ENCODE results near the gene HAGHL. TPM values are rescaled to one million over a fixed set of nuclear protein-coding genes. Genes with fewer than 3 reads are reported as not detected.
"Not testable (repeated sequence)": the region's sequence is repeated elsewhere in the genome, so short reads cannot be mapped to it uniquely, and the experiment has no call there.

HAGHL gene
- polyA plus RNA-seq, 1 donor = 9.1 TPM

GRCh38 chr16:736936-737481, 10.1 kb downstream of the HAGHL start:
- no peak for DNase-seq
- peaks cover 56% of the 10 kb centered on the region for H3K36me3 ChIP-seq (ENCODE audit: control insufficient read depth, insufficient read depth, low read length)
- no peak overlapping the region for H3K4me3 ChIP-seq (ENCODE audit: low read length)

GRCh38 chr16:739560-740458, 12.9 kb downstream of the HAGHL start:
- H3K27me3 ChIP-seq (ENCODE audit: control insufficient read depth, insufficient read depth, low read length) = no peaks in the 10 kb centered on the region
- peaks cover 10% of the 10 kb centered on the region for H3K4me1 ChIP-seq (ENCODE audit: control insufficient read depth, insufficient read depth, low read length)
- peak overlapping the region; percentile 66 for H3K27ac ChIP-seq (ENCODE audit: low read length)
- WGBS (ENCODE audit: insufficient coverage, low lambda C conversion rate) = no CpG with 5 or more reads among the region's 38 CpGs
- H3K36me3 ChIP-seq (ENCODE audit: control insufficient read depth, insufficient read depth, low read length) = peaks cover 33% of the 10 kb centered on the region
- H3K9me3 ChIP-seq (ENCODE audit: control insufficient read depth, low read depth, low read length) = no peaks in the 10 kb centered on the region
- DNase-seq = peak in 1 of 2 donors; percentile 60
- peak overlapping the region; percentile 99 for H3K4me3 ChIP-seq (ENCODE audit: low read length)

More at GRCh38 chr16:736936-737481, 10.1 kb downstream of the HAGHL start:
- Histone ChIP-seq H3K27me3 (ENCODE audit: control insufficient read depth, insufficient read depth, low read length) (no peaks in the 10 kb centered on the region), H3K27ac (ENCODE audit: low read length) (no peak overlapping the region), H3K9me3 (ENCODE audit: control insufficient read depth, low read depth, low read length) (no peaks in the 10 kb centered on the region), H3K4me1 (ENCODE audit: control insufficient read depth, insufficient read depth, low read length) (peaks cover 10% of the 10 kb centered on the region)
- no CpG with 5 or more reads among the region's 29 CpGs for WGBS (ENCODE audit: insufficient coverage, low lambda C conversion rate)

- no CpG with 5 or more reads among the region's 22 CpGs for WGBS (ENCODE audit: insufficient coverage, low lambda C conversion rate)
- H3K36me3 ChIP-seq (ENCODE audit: control insufficient read depth, insufficient read depth, low read length) = peaks cover 27% of the 10 kb centered on the region
- H3K9me3 ChIP-seq (ENCODE audit: control insufficient read depth, low read depth, low read length) = no peaks in the 10 kb centered on the region
- H3K4me3 ChIP-seq (ENCODE audit: low read length) = peak overlapping the region; percentile 99
- peaks cover 10% of the 10 kb centered on the region for H3K4me1 ChIP-seq (ENCODE audit: control insufficient read depth, insufficient read depth, low read length)
- H3K27me3 ChIP-seq (ENCODE audit: control insufficient read depth, insufficient read depth, low read length) = no peaks in the 10 kb centered on the region
- DNase-seq = no peak
- peak overlapping the region; percentile 66 for H3K27ac ChIP-seq (ENCODE audit: low read length)
Measured at GRCh38 chr16:740459-740763, 13.5 kb downstream of the HAGHL start.

- Histone ChIP-seq H3K36me3 (ENCODE audit: control insufficient read depth, insufficient read depth, low read length) (peaks cover 23% of the 10 kb centered on the region), H3K27ac (ENCODE audit: low read length) (peak within 1 kb of the TSS; percentile 83), H3K4me1 (ENCODE audit: control insufficient read depth, insufficient read depth, low read length) (peaks cover 10% of the 10 kb centered on the region), H3K4me3 (ENCODE audit: low read length) (peak within 1 kb of the TSS; percentile 99), H3K9me3 (ENCODE audit: control insufficient read depth, low read depth, low read length) (no peaks in the 10 kb centered on the region), H3K27me3 (ENCODE audit: control insufficient read depth, insufficient read depth, low read length) (no peaks in the 10 kb centered on the region)
- DNase-seq = peak; percentile 89 to 95
- WGBS (ENCODE audit: insufficient coverage, low lambda C conversion rate) = no CpG with 5 or more reads among the region's 79 CpGs
Measured at GRCh38 chr16:740764-741505, 14.0 kb downstream of the HAGHL start, which contains the start of gene CIAO3. CIAO3 (minus strand) TSS chr16:740997; CDS start chr16:740985, 12 bp downstream.

- no peak overlapping the region for H3K4me3 ChIP-seq (ENCODE audit: low read length)
- H3K27ac ChIP-seq (ENCODE audit: low read length) = no peak overlapping the region
- H3K27me3 ChIP-seq (ENCODE audit: control insufficient read depth, insufficient read depth, low read length) = no peaks in the 10 kb centered on the region
- WGBS (ENCODE audit: insufficient coverage, low lambda C conversion rate) = 100% methylated on average over 4 of the region's 15 CpGs
- no peak for DNase-seq
- H3K9me3 ChIP-seq (ENCODE audit: control insufficient read depth, low read depth, low read length) = no peaks in the 10 kb centered on the region
- H3K4me1 ChIP-seq (ENCODE audit: control insufficient read depth, insufficient read depth, low read length) = peaks cover 10% of the 10 kb centered on the region
- peaks cover 12% of the 10 kb centered on the region for H3K36me3 ChIP-seq (ENCODE audit: control insufficient read depth, insufficient read depth, low read length)
Measured at GRCh38 chr16:741986-742629, 15.2 kb downstream of the HAGHL start.

GRCh38 chr16:742894-743293, 16.0 kb downstream of the HAGHL start:
- not testable (repeated sequence) for H3K36me3 ChIP-seq (ENCODE audit: control insufficient read depth, insufficient read depth, low read length); H3K4me3 ChIP-seq (ENCODE audit: low read length); DNase-seq; H3K27me3 ChIP-seq (ENCODE audit: control insufficient read depth, insufficient read depth, low read length); H3K9me3 ChIP-seq (ENCODE audit: control insufficient read depth, low read depth, low read length); H3K27ac ChIP-seq (ENCODE audit: low read length)
- WGBS (ENCODE audit: insufficient coverage, low lambda C conversion rate) = 59% methylated on average over 2 of the region's 14 CpGs
- peaks cover 10% of the 10 kb centered on the region for H3K4me1 ChIP-seq (ENCODE audit: control insufficient read depth, insufficient read depth, low read length)

- peaks cover 2% of the 10 kb centered on the region for H3K36me3 ChIP-seq (ENCODE audit: control insufficient read depth, insufficient read depth, low read length)
- no peak for DNase-seq
- H3K27ac ChIP-seq (ENCODE audit: low read length) = no peak overlapping the region
- no peak overlapping the region for H3K4me3 ChIP-seq (ENCODE audit: low read length)
- H3K27me3 ChIP-seq (ENCODE audit: control insufficient read depth, insufficient read depth, low read length) = no peaks in the 10 kb centered on the region
- H3K4me1 ChIP-seq (ENCODE audit: control insufficient read depth, insufficient read depth, low read length) = peaks cover 10% of the 10 kb centered on the region
- WGBS (ENCODE audit: insufficient coverage, low lambda C conversion rate) = no CpG with 5 or more reads among the region's 21 CpGs
- H3K9me3 ChIP-seq (ENCODE audit: control insufficient read depth, low read depth, low read length) = no peaks in the 10 kb centered on the region
Measured at GRCh38 chr16:743794-744500, 17.0 kb downstream of the HAGHL start.

GRCh38 chr16:745739-746138, 18.8 kb downstream of the HAGHL start:
- H3K27ac ChIP-seq (ENCODE audit: low read length) = no peak overlapping the region
- no peaks in the 10 kb centered on the region for H3K36me3 ChIP-seq (ENCODE audit: control insufficient read depth, insufficient read depth, low read length)
- peak in 1 of 2 donors; percentile 38 for DNase-seq
- no CpG with 5 or more reads among the region's 14 CpGs for WGBS (ENCODE audit: insufficient coverage, low lambda C conversion rate)
- no peaks in the 10 kb centered on the region for H3K27me3 ChIP-seq (ENCODE audit: control insufficient read depth, insufficient read depth, low read length)
- H3K9me3 ChIP-seq (ENCODE audit: control insufficient read depth, low read depth, low read length) = no peaks in the 10 kb centered on the region
- H3K4me3 ChIP-seq (ENCODE audit: low read length) = no peak overlapping the region
- no peaks in the 10 kb centered on the region for H3K4me1 ChIP-seq (ENCODE audit: control insufficient read depth, insufficient read depth, low read length)

GRCh38 chr16:746637-747036, 19.7 kb downstream of the HAGHL start:
- Histone ChIP-seq H3K36me3 (ENCODE audit: control insufficient read depth, insufficient read depth, low read length) (no peaks in the 10 kb centered on the region), H3K4me3 (ENCODE audit: low read length) (no peak overlapping the region), H3K9me3 (ENCODE audit: control insufficient read depth, low read depth, low read length) (no peaks in the 10 kb centered on the region), H3K4me1 (ENCODE audit: control insufficient read depth, insufficient read depth, low read length) (no peaks in the 10 kb centered on the region), H3K27me3 (ENCODE audit: control insufficient read depth, insufficient read depth, low read length) (peaks cover 9% of the 10 kb centered on the region), H3K27ac (ENCODE audit: low read length) (no peak overlapping the region)
- WGBS (ENCODE audit: insufficient coverage, low lambda C conversion rate) = no CpG with 5 or more reads among the region's 13 CpGs
- DNase-seq = no peak

All from large intestine (tissue), 3 donors.